Measurements from ENCODE around the gene FBXL14. TPM values are rescaled to one million over a fixed set of nuclear protein-coding genes. Genes with fewer than 3 reads are reported as not detected.

Gene FBXL14
- polyA plus RNA-seq, 1 donor, result 10.3 TPM

GRCh38 chr12:1551496-1551895 is 42.9 kb downstream of the FBXL14 start:
- Histone ChIP-seq H3K9me3 (ENCODE audit: control insufficient read depth, low read depth, low read length) (no peaks in the 10 kb centered on the region), H3K4me1 (ENCODE audit: control insufficient read depth, insufficient read depth, low read length) (no peaks in the 10 kb centered on the region), H3K27ac (ENCODE audit: low read length) (no peak overlapping the region), H3K27me3 (ENCODE audit: control insufficient read depth, insufficient read depth, low read length) (no peaks in the 10 kb centered on the region), H3K36me3 (ENCODE audit: control insufficient read depth, insufficient read depth, low read length) (no peaks in the 10 kb centered on the region), H3K4me3 (ENCODE audit: low read length) (no peak overlapping the region)
- DNase-seq, result no peak
- WGBS (ENCODE audit: insufficient coverage, low lambda C conversion rate), result 100% methylated on average over 1 of the region's 6 CpGs

GRCh38 chr12:1546931-1547640 is 47.3 kb downstream of the FBXL14 start:
- H3K4me3 ChIP-seq (ENCODE audit: low read length), result no peak overlapping the region
- H3K4me1 ChIP-seq (ENCODE audit: control insufficient read depth, insufficient read depth, low read length), result no peaks in the 10 kb centered on the region
- WGBS (ENCODE audit: insufficient coverage, low lambda C conversion rate), result no CpG with 5 or more reads among the region's 19 CpGs
- H3K27ac ChIP-seq (ENCODE audit: low read length), result no peak overlapping the region
- H3K27me3 ChIP-seq (ENCODE audit: control insufficient read depth, insufficient read depth, low read length), result no peaks in the 10 kb centered on the region
- H3K9me3 ChIP-seq (ENCODE audit: control insufficient read depth, low read depth, low read length), result peaks cover 4% of the 10 kb centered on the region
- no peak for DNase-seq
- H3K36me3 ChIP-seq (ENCODE audit: control insufficient read depth, insufficient read depth, low read length), result no peaks in the 10 kb centered on the region

- no peaks in the 10 kb centered on the region for H3K36me3 ChIP-seq (ENCODE audit: control insufficient read depth, insufficient read depth, low read length)
- no peak overlapping the region for H3K27ac ChIP-seq (ENCODE audit: low read length)
- 67% methylated on average over 2 of the region's 7 CpGs for WGBS (ENCODE audit: insufficient coverage, low lambda C conversion rate)
- no peak overlapping the region for H3K4me3 ChIP-seq (ENCODE audit: low read length)
- no peaks in the 10 kb centered on the region for H3K27me3 ChIP-seq (ENCODE audit: control insufficient read depth, insufficient read depth, low read length)
- no peaks in the 10 kb centered on the region for H3K4me1 ChIP-seq (ENCODE audit: control insufficient read depth, insufficient read depth, low read length)
- DNase-seq, result no peak
- peaks cover 4% of the 10 kb centered on the region for H3K9me3 ChIP-seq (ENCODE audit: control insufficient read depth, low read depth, low read length)
Measured at GRCh38 chr12:1544996-1545700, 49.2 kb downstream of the FBXL14 start.

GRCh38 chr12:1542599-1542998 is 51.8 kb downstream of the FBXL14 start:
- H3K4me3 ChIP-seq (ENCODE audit: low read length), result no peak overlapping the region
- H3K9me3 ChIP-seq (ENCODE audit: control insufficient read depth, low read depth, low read length), result peaks cover 4% of the 10 kb centered on the region
- peaks cover 15% of the 10 kb centered on the region for H3K27me3 ChIP-seq (ENCODE audit: control insufficient read depth, insufficient read depth, low read length)
- no peaks in the 10 kb centered on the region for H3K36me3 ChIP-seq (ENCODE audit: control insufficient read depth, insufficient read depth, low read length)
- 90% methylated on average over 2 of the region's 7 CpGs for WGBS (ENCODE audit: insufficient coverage, low lambda C conversion rate)
- DNase-seq, result no peak
- no peak overlapping the region for H3K27ac ChIP-seq (ENCODE audit: low read length)
- H3K4me1 ChIP-seq (ENCODE audit: control insufficient read depth, insufficient read depth, low read length), result no peaks in the 10 kb centered on the region

- H3K36me3 ChIP-seq (ENCODE audit: control insufficient read depth, insufficient read depth, low read length), result no peaks in the 10 kb centered on the region
- H3K4me1 ChIP-seq (ENCODE audit: control insufficient read depth, insufficient read depth, low read length), result no peaks in the 10 kb centered on the region
- no peak overlapping the region for H3K4me3 ChIP-seq (ENCODE audit: low read length)
- no peak overlapping the region for H3K27ac ChIP-seq (ENCODE audit: low read length)
- peaks cover 4% of the 10 kb centered on the region for H3K9me3 ChIP-seq (ENCODE audit: control insufficient read depth, low read depth, low read length)
- WGBS (ENCODE audit: insufficient coverage, low lambda C conversion rate), result no CpG with 5 or more reads among the region's 6 CpGs
- no peak for DNase-seq
- H3K27me3 ChIP-seq (ENCODE audit: control insufficient read depth, insufficient read depth, low read length), result peaks cover 31% of the 10 kb centered on the region
Measured at GRCh38 chr12:1540690-1541089, 53.7 kb downstream of the FBXL14 start.

GRCh38 chr12:1539135-1539534 is 55.2 kb downstream of the FBXL14 start:
- Histone ChIP-seq H3K27me3 (ENCODE audit: control insufficient read depth, insufficient read depth, low read length) (peaks cover 44% of the 10 kb centered on the region), H3K4me3 (ENCODE audit: low read length) (no peak overlapping the region), H3K36me3 (ENCODE audit: control insufficient read depth, insufficient read depth, low read length) (no peaks in the 10 kb centered on the region), H3K4me1 (ENCODE audit: control insufficient read depth, insufficient read depth, low read length) (no peaks in the 10 kb centered on the region), H3K27ac (ENCODE audit: low read length) (no peak overlapping the region), H3K9me3 (ENCODE audit: control insufficient read depth, low read depth, low read length) (peaks cover 4% of the 10 kb centered on the region)
- no peak for DNase-seq
- WGBS (ENCODE audit: insufficient coverage, low lambda C conversion rate), result no CpG with 5 or more reads among the region's 11 CpGs

GRCh38 chr12:1536817-1537216 is 57.6 kb downstream of the FBXL14 start:
- no CpG with 5 or more reads among the region's 4 CpGs for WGBS (ENCODE audit: insufficient coverage, low lambda C conversion rate)
- Histone ChIP-seq H3K9me3 (ENCODE audit: control insufficient read depth, low read depth, low read length) (peaks cover under 1% of the 10 kb centered on the region), H3K4me1 (ENCODE audit: control insufficient read depth, insufficient read depth, low read length) (no peaks in the 10 kb centered on the region), H3K4me3 (ENCODE audit: low read length) (no peak overlapping the region), H3K27ac (ENCODE audit: low read length) (no peak overlapping the region), H3K36me3 (ENCODE audit: control insufficient read depth, insufficient read depth, low read length) (no peaks in the 10 kb centered on the region), H3K27me3 (ENCODE audit: control insufficient read depth, insufficient read depth, low read length) (peaks cover 68% of the 10 kb centered on the region)
- DNase-seq, result no peak

- Histone ChIP-seq H3K9me3 (ENCODE audit: control insufficient read depth, low read depth, low read length) (peaks cover 3% of the 10 kb centered on the region), H3K36me3 (ENCODE audit: control insufficient read depth, insufficient read depth, low read length) (no peaks in the 10 kb centered on the region), H3K27me3 (ENCODE audit: control insufficient read depth, insufficient read depth, low read length) (peaks cover 77% of the 10 kb centered on the region), H3K27ac (ENCODE audit: low read length) (no peak overlapping the region), H3K4me1 (ENCODE audit: control insufficient read depth, insufficient read depth, low read length) (no peaks in the 10 kb centered on the region), H3K4me3 (ENCODE audit: low read length) (no peak overlapping the region)
- DNase-seq, result no peak
- no CpG with 5 or more reads among the region's 3 CpGs for WGBS (ENCODE audit: insufficient coverage, low lambda C conversion rate)
Measured at GRCh38 chr12:1534748-1535147, 59.6 kb downstream of the FBXL14 start.

- H3K27me3 ChIP-seq (ENCODE audit: control insufficient read depth, insufficient read depth, low read length), result peaks cover 80% of the 10 kb centered on the region
- H3K36me3 ChIP-seq (ENCODE audit: control insufficient read depth, insufficient read depth, low read length), result no peaks in the 10 kb centered on the region
- no peak for DNase-seq
- no peak overlapping the region for H3K4me3 ChIP-seq (ENCODE audit: low read length)
- 80% methylated on average over 2 of the region's 16 CpGs for WGBS (ENCODE audit: insufficient coverage, low lambda C conversion rate)
- peaks cover 3% of the 10 kb centered on the region for H3K4me1 ChIP-seq (ENCODE audit: control insufficient read depth, insufficient read depth, low read length)
- peaks cover 3% of the 10 kb centered on the region for H3K9me3 ChIP-seq (ENCODE audit: control insufficient read depth, low read depth, low read length)
- H3K27ac ChIP-seq (ENCODE audit: low read length), result no peak overlapping the region
Measured at GRCh38 chr12:1533602-1534304, 60.6 kb downstream of the FBXL14 start.

GRCh38 chr12:1533205-1533601 is 61.2 kb downstream of the FBXL14 start:
- H3K27me3 ChIP-seq (ENCODE audit: control insufficient read depth, insufficient read depth, low read length), result peaks cover 79% of the 10 kb centered on the region
- peaks cover 3% of the 10 kb centered on the region for H3K4me1 ChIP-seq (ENCODE audit: control insufficient read depth, insufficient read depth, low read length)
- no peak overlapping the region for H3K4me3 ChIP-seq (ENCODE audit: low read length)
- H3K27ac ChIP-seq (ENCODE audit: low read length), result no peak overlapping the region
- no peaks in the 10 kb centered on the region for H3K36me3 ChIP-seq (ENCODE audit: control insufficient read depth, insufficient read depth, low read length)
- no CpG with 5 or more reads among the region's 9 CpGs for WGBS (ENCODE audit: insufficient coverage, low lambda C conversion rate)
- no peak for DNase-seq
- H3K9me3 ChIP-seq (ENCODE audit: control insufficient read depth, low read depth, low read length), result peaks cover 3% of the 10 kb centered on the region
